Parathyroid adenoma (tissue), 2 donors: ENCODE results near the gene FAM227B.
"Not testable (repeated sequence)": the region's sequence is repeated elsewhere in the genome, so short reads cannot be mapped to it uniquely, and the experiment has no call there.

ENCODE experiments used
- H2AFZ ChIP-seq: fragments of 300-600 bp; sonication (generic); one replicate; pipeline ENCODE4 v1.7.0; 2017; ENCODE audit warnings: antibody characterized with exemption, mild to moderate bottlenecking
- H3K27ac ChIP-seq: fragments of 300-600 bp; sonication (generic); one replicate; pipeline ENCODE4 v1.7.0; 2017
- H3K27me3 ChIP-seq: fragments of 300-600 bp; sonication (generic); one replicate; pipeline ENCODE4 v1.7.0; 2017; ENCODE audit warnings: low read length; ENCODE audit not compliant: control insufficient read depth, insufficient read depth
- H3K36me3 ChIP-seq: fragments of 300-600 bp; sonication (generic); one replicate; pipeline ENCODE4 v1.7.0; 2017; ENCODE audit warnings: low read length; ENCODE audit not compliant: control insufficient read depth, insufficient read depth
- H3K4me1 ChIP-seq: fragments of 300-600 bp; sonication (generic); one replicate; pipeline ENCODE4 v1.7.0; 2017; ENCODE audit warnings: control low read depth
- H3K4me2 ChIP-seq: fragments of 300-600 bp; sonication (generic); one replicate; pipeline ENCODE4 v1.7.0; 2017; ENCODE audit warnings: low read length
- H3K4me3 ChIP-seq: fragments of 300-600 bp; sonication (generic); one replicate; pipeline ENCODE4 v1.7.0; 2017; ENCODE audit warnings: low read depth, low read length
- H3K79me2 ChIP-seq: fragments of 300-600 bp; sonication (generic); one replicate; pipeline ENCODE4 v1.7.0; 2017; ENCODE audit warnings: control low read depth
- H3K9ac ChIP-seq: fragments of 300-600 bp; sonication (generic); one replicate; pipeline ENCODE4 v1.7.0; 2017; ENCODE audit warnings: mild to moderate bottlenecking
- H3K9me3 ChIP-seq: fragments of 300-600 bp; sonication (generic); one replicate; pipeline ENCODE4 v1.7.0; 2017; ENCODE audit warnings: low read length; ENCODE audit not compliant: control insufficient read depth
- TF ChIP-seq, protein P1 (sequence below): fragments of 300-600 bp; sonication (generic); IDR thresholded peaks from one replicate; pipeline ENCODE4 v1.7.0; 2017; ENCODE audit warnings: antibody characterized with exemption, mild to moderate bottlenecking
- donor health status: primary hyperparathyroidism.

FAM227B gene

DNA sequence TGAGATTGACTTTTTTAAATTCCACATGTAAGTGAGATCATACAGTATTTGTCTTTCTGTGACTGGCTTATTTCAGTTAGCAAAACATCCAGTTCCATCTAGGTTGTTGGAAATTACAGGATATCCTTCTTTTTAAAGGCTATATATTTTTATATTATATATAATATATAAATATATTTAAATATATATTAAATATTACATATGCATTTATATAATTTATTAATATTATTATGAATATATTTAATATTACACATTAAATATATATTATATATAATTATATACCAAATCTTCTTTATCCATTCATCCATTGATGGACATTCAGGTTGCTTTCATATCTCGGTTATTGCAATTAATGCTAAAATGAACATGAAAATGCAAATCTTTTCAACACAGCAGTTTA lies 49.9 kb downstream of the FAM227B start:
- no peak overlapping the region for H3K27ac ChIP-seq
- H2AFZ ChIP-seq, result no peak overlapping the region
- no peaks in the 10 kb centered on the region for H3K36me3 ChIP-seq
- no peak overlapping the region for H3K4me3 ChIP-seq
- H3K79me2 ChIP-seq, result no peaks in the 10 kb centered on the region
- H3K4me1 ChIP-seq, result no peaks in the 10 kb centered on the region
- H3K4me2 ChIP-seq, result no peak overlapping the region
- H3K9me3 ChIP-seq, result no peaks in the 10 kb centered on the region
- TF ChIP-seq, protein P1, sequence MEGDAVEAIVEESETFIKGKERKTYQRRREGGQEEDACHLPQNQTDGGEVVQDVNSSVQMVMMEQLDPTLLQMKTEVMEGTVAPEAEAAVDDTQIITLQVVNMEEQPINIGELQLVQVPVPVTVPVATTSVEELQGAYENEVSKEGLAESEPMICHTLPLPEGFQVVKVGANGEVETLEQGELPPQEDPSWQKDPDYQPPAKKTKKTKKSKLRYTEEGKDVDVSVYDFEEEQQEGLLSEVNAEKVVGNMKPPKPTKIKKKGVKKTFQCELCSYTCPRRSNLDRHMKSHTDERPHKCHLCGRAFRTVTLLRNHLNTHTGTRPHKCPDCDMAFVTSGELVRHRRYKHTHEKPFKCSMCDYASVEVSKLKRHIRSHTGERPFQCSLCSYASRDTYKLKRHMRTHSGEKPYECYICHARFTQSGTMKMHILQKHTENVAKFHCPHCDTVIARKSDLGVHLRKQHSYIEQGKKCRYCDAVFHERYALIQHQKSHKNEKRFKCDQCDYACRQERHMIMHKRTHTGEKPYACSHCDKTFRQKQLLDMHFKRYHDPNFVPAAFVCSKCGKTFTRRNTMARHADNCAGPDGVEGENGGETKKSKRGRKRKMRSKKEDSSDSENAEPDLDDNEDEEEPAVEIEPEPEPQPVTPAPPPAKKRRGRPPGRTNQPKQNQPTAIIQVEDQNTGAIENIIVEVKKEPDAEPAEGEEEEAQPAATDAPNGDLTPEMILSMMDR, result no peak
- H3K27me3 ChIP-seq, result no peaks in the 10 kb centered on the region
- no peak overlapping the region for H3K9ac ChIP-seq

DNA sequence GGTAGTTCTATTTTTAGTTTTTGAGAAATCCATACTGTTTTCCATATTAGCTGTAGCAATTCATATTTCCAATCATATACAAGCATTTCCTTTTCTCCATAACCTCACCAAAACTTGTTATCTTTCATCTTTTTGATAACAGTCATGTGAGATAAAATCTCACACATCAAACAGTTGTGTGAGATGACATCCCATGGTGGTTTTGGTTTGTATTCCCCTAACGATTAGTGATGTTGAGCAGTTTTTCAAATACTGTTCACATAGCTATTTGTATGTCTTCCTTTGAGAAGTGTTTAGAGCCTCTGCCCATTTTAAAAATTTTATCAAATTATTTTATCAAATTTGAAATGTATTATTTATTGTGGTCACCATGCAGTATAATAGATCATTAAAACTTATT lies 50.4 kb downstream of the FAM227B start:
- Histone ChIP-seq H3K79me2 (no peaks in the 10 kb centered on the region), H3K36me3 (no peaks in the 10 kb centered on the region), H3K9me3 (no peaks in the 10 kb centered on the region), H3K4me1 (no peaks in the 10 kb centered on the region), H2AFZ (no peak overlapping the region), H3K27ac (no peak overlapping the region), H3K9ac (no peak overlapping the region), H3K4me3 (no peak overlapping the region), H3K4me2 (no peak overlapping the region), H3K27me3 (no peaks in the 10 kb centered on the region)
- TF ChIP-seq, protein P1, result no peak

DNA sequence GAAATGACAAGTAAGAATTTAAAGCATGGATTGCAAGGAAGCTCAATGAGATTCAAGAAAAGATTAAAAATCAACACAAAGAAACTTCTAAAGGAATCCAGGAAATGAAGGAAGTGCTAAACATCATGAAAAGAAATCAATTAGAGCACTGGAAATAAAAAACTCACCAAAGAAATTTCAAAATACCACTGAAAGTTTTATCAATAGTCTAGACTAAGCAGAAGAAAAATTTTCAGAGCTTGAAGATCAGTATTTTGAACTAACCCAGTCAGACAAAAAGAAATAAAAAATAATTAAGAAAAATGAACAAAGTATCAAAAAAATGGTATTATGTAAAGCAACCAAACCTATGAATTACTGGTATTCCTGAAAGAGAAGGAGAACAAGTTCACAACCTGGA lies 60.6 kb downstream of the FAM227B start:
- no peak overlapping the region for H3K4me3 ChIP-seq

DNA sequence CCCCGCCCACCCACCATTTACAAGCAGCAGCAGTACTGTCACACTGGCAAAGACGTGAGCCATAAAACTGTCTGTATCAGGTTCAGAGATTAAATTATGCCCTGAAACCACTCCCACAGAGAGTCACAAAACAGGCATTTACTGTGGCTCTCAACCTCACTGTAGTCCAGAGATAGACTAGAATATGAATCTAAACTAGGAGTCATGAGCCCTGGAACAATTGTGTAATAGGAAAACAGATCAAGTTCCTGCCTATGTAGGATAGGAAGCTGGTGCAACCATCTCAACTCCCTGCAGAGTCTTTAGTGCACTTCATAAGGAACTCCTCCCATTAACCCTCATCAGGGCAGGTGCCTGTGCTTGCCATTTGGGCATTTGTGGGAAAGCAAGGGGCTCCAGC lies 61.7 kb downstream of the FAM227B start:
- H3K79me2 ChIP-seq, result no peaks in the 10 kb centered on the region
- no peak overlapping the region for H2AFZ ChIP-seq
- H3K4me3 ChIP-seq, result no peak overlapping the region
- no peaks in the 10 kb centered on the region for H3K36me3 ChIP-seq
- H3K4me1 ChIP-seq, result no peaks in the 10 kb centered on the region
- H3K9me3 ChIP-seq, result no peaks in the 10 kb centered on the region
- no peak overlapping the region for H3K9ac ChIP-seq
- TF ChIP-seq, protein P1, result no peak
- no peak overlapping the region for H3K4me2 ChIP-seq
- no peaks in the 10 kb centered on the region for H3K27me3 ChIP-seq
- no peak overlapping the region for H3K27ac ChIP-seq

More for the DNA sequence above, 60.6 kb downstream of the FAM227B start:
- Histone ChIP-seq H3K9me3 (no peaks in the 10 kb centered on the region), H2AFZ (no peak overlapping the region), H3K9ac (no peak overlapping the region), H3K4me2 (no peak overlapping the region), H3K27ac (no peak overlapping the region), H3K4me1 (no peaks in the 10 kb centered on the region), H3K27me3 (no peaks in the 10 kb centered on the region), H3K36me3 (no peaks in the 10 kb centered on the region), H3K79me2 (no peaks in the 10 kb centered on the region)
- TF ChIP-seq, protein P1, result no peak

DNA sequence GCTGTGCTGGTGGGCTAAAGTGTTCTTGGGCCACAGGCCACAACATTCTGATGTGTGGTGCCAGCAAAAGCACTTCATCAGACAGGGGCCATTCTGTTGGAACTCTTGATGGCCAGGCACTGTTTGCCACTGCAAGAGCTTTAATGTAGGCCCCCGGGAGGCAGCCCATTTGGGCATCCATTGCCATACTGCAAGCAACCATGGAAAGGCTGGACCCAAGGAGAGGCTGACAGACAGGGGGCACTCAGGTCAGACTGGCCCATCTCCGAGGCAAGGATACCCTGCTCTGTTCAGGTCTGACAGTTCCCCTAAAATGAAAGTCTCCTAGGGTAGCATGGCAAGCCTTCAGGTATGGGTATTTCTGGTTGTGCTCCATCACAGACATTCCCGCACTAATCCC lies 64.2 kb downstream of the FAM227B start:
- Histone ChIP-seq H3K27ac (no peak overlapping the region), H3K4me2 (no peak overlapping the region), H3K4me1 (no peaks in the 10 kb centered on the region), H3K9ac (no peak overlapping the region), H2AFZ (no peak overlapping the region), H3K27me3 (no peaks in the 10 kb centered on the region), H3K9me3 (no peaks in the 10 kb centered on the region), H3K4me3 (no peak overlapping the region), H3K36me3 (no peaks in the 10 kb centered on the region), H3K79me2 (no peaks in the 10 kb centered on the region)
- TF ChIP-seq, protein P1, result no peak

DNA sequence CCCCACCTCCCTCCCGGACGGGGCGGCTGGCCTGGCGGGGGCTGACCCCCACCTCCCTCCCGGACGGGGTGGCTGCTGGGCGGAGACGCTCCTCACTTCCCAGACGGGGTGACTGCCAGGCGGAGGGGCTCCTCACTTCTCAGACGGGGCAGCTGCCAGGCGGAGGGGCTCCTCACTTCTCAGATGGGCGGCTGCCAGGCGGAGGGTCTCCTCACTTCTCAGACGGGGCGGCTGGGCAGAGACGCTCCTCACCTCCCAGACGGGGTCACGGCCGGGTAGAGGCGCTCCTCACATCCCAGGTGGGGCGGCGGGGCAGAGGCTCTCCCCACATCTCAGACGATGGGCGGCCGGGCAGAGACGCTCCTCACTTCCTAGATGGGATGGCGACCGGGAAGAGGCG lies 70.3 kb downstream of the FAM227B start:
- not testable (repeated sequence) for H3K9ac ChIP-seq, H3K4me3 ChIP-seq, H2AFZ ChIP-seq, H3K36me3 ChIP-seq, H3K27me3 ChIP-seq, H3K4me2 ChIP-seq, H3K4me1 ChIP-seq, H3K9me3 ChIP-seq, H3K27ac ChIP-seq, H3K79me2 ChIP-seq
